IPS-18c (cell line): ENCODE results near the gene MDN1.
"Not testable (repeated sequence)": the region's sequence is repeated elsewhere in the genome, so short reads cannot be mapped to it uniquely, and the experiment has no call there.

Experiments used
- H3K4me3 ChIP-seq: 2 replicates; pipeline ENCODE4 v1.7.0; 2013; ENCODE audit warnings: low read depth, mild to moderate bottlenecking, low read length, moderate library complexity; ENCODE audit not compliant: insufficient read depth
- H3K9me3 ChIP-seq: one replicate; pipeline ENCODE4 v1.6.1; 2013; ENCODE audit warnings: mild to moderate bottlenecking, low read length, moderate library complexity; ENCODE audit not compliant: control insufficient read depth, insufficient read depth

MDN1 gene

GRCh38 chr6:89784838-89785237 is 34.8 kb downstream of the MDN1 start:
- Histone ChIP-seq H3K9me3 (no peaks in the 10 kb centered on the region), H3K4me3 (no peak overlapping the region)

GRCh38 chr6:89783293-89783692 is 36.3 kb downstream of the MDN1 start:
- not testable (repeated sequence) for H3K9me3 ChIP-seq, H3K4me3 ChIP-seq

GRCh38 chr6:89782222-89782621 is 37.4 kb downstream of the MDN1 start:
- Histone ChIP-seq H3K4me3 (no peak overlapping the region), H3K9me3 (no peaks in the 10 kb centered on the region)

- no peak overlapping the region for H3K4me3 ChIP-seq
- H3K9me3 ChIP-seq = no peaks in the 10 kb centered on the region
These were observed 38.2 kb downstream of the MDN1 start for GRCh38 chr6:89781070-89782034.

- H3K9me3 ChIP-seq = no peaks in the 10 kb centered on the region
- no peak overlapping the region for H3K4me3 ChIP-seq
These were observed 42.1 kb downstream of the MDN1 start for GRCh38 chr6:89777455-89777854.

GRCh38 chr6:89776583-89777233 is 42.9 kb downstream of the MDN1 start:
- no peak overlapping the region for H3K4me3 ChIP-seq
- H3K9me3 ChIP-seq = no peaks in the 10 kb centered on the region

- Histone ChIP-seq H3K4me3 (no peak overlapping the region; the same call in 1 of the 2 replicates), H3K9me3 (no peaks in the 10 kb centered on the region)
These were observed 44.4 kb downstream of the MDN1 start for GRCh38 chr6:89775150-89775549.

- Histone ChIP-seq H3K4me3 (no peak overlapping the region), H3K9me3 (no peaks in the 10 kb centered on the region)
These were observed 50.0 kb downstream of the MDN1 start for GRCh38 chr6:89769572-89769971.

- Histone ChIP-seq H3K9me3 (no peaks in the 10 kb centered on the region), H3K4me3 (no peak overlapping the region)
These were observed 51.3 kb downstream of the MDN1 start for GRCh38 chr6:89768324-89768723.

GRCh38 chr6:89763550-89763949 is 56.0 kb downstream of the MDN1 start:
- no peaks in the 10 kb centered on the region for H3K9me3 ChIP-seq
- no peak overlapping the region for H3K4me3 ChIP-seq

GRCh38 chr6:89758830-89759229 is 60.8 kb downstream of the MDN1 start:
- Histone ChIP-seq H3K9me3 (no peaks in the 10 kb centered on the region), H3K4me3 (no peak overlapping the region)

- no peak overlapping the region for H3K4me3 ChIP-seq
- H3K9me3 ChIP-seq = no peaks in the 10 kb centered on the region
These were observed 69.3 kb downstream of the MDN1 start for GRCh38 chr6:89750338-89750737.

GRCh38 chr6:89749918-89750317 is 69.7 kb downstream of the MDN1 start:
- Histone ChIP-seq H3K9me3 (no peaks in the 10 kb centered on the region), H3K4me3 (no peak overlapping the region)

- no peaks in the 10 kb centered on the region for H3K9me3 ChIP-seq
- no peak overlapping the region for H3K4me3 ChIP-seq
These were observed 73.9 kb downstream of the MDN1 start for GRCh38 chr6:89745716-89746115.

- H3K9me3 ChIP-seq = no peaks in the 10 kb centered on the region
- no peak overlapping the region for H3K4me3 ChIP-seq
These were observed 74.5 kb downstream of the MDN1 start for GRCh38 chr6:89745096-89745495.

- no peaks in the 10 kb centered on the region for H3K9me3 ChIP-seq
These were observed 82.7 kb downstream of the MDN1 start for GRCh38 chr6:89736893-89737292.

GRCh38 chr6:89734526-89734925 is 85.1 kb downstream of the MDN1 start:
- no peaks in the 10 kb centered on the region for H3K9me3 ChIP-seq

More at GRCh38 chr6:89736893-89737292, 82.7 kb downstream of the MDN1 start:
- no peak overlapping the region for H3K4me3 ChIP-seq

GRCh38 chr6:89731924-89732567 is 87.5 kb downstream of the MDN1 start:
- Histone ChIP-seq H3K4me3 (no peak overlapping the region), H3K9me3 (no peaks in the 10 kb centered on the region)

More at GRCh38 chr6:89734526-89734925, 85.1 kb downstream of the MDN1 start:
- no peak overlapping the region for H3K4me3 ChIP-seq
